ENCODE results near the gene GNLY.

- TF ChIP-seq POLR2A (IDR thresholded peaks at IDR 0.05) = no peak
- TF ChIP-seq, protein P1, sequence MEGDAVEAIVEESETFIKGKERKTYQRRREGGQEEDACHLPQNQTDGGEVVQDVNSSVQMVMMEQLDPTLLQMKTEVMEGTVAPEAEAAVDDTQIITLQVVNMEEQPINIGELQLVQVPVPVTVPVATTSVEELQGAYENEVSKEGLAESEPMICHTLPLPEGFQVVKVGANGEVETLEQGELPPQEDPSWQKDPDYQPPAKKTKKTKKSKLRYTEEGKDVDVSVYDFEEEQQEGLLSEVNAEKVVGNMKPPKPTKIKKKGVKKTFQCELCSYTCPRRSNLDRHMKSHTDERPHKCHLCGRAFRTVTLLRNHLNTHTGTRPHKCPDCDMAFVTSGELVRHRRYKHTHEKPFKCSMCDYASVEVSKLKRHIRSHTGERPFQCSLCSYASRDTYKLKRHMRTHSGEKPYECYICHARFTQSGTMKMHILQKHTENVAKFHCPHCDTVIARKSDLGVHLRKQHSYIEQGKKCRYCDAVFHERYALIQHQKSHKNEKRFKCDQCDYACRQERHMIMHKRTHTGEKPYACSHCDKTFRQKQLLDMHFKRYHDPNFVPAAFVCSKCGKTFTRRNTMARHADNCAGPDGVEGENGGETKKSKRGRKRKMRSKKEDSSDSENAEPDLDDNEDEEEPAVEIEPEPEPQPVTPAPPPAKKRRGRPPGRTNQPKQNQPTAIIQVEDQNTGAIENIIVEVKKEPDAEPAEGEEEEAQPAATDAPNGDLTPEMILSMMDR (IDR thresholded peaks at IDR 0.05) = no peak
Measured at GRCh38 chr2:85702172-85702571, 8.0 kb downstream of the GNLY start.

All from right lobe of liver (tissue), 4 donors.